CD8-positive, alpha-beta memory T cell (primary cell): ENCODE measurements around the gene FAT4. TPM values are rescaled to one million over a fixed set of nuclear protein-coding genes. Genes with fewer than 3 reads are reported as not detected.

Source experiments
- CTCF ChIA-PET: fragments of 350-600 bp; sonication (Branson Sonifier 250); formaldehyde crosslinking; loops from one replicate; lab custom pipeline; 2021; ENCODE audit warnings: antibody characterized with exemption; lab: Charles Lee
- POLR2A ChIA-PET: fragments of 350-600 bp; sonication (Branson Sonifier 250); formaldehyde crosslinking; loops from one replicate; lab custom pipeline; 2021; ENCODE audit warnings: antibody characterized with exemption; lab: Charles Lee
- DNase-seq, 5 donors: peaks; one replicate each; pipeline versions ENCODE4 v3.0.0 to v3.0.0-alpha.2; 2020 to 2022; ENCODE audit warnings: mixed read lengths in 1 of 5
- H3K27ac ChIP-seq: one replicate; pipeline ENCODE4 v1.7.0; 2013; ENCODE audit warnings: low read depth, mild to moderate bottlenecking, low read length, moderate library complexity
- H3K27me3 ChIP-seq: 2 replicates; pipeline ENCODE4 v1.7.0; 2013; ENCODE audit warnings: low read length, mild to moderate bottlenecking; ENCODE audit not compliant: insufficient read depth, poor library complexity, severe bottlenecking
- H3K36me3 ChIP-seq: 2 replicates; pipeline ENCODE4 v1.7.0; 2013; ENCODE audit warnings: mild to moderate bottlenecking, low read length, moderate library complexity; ENCODE audit not compliant: insufficient read depth
- H3K4me1 ChIP-seq: 2 replicates; pipeline ENCODE4 v1.7.0; 2013; ENCODE audit warnings: mild to moderate bottlenecking, low read length, moderate library complexity; ENCODE audit not compliant: insufficient read depth
- H3K4me3 ChIP-seq: 2 replicates; pipeline ENCODE4 v1.7.0; 2013; ENCODE audit warnings: mild to moderate bottlenecking, low read length
- H3K9me3 ChIP-seq: 2 replicates; pipeline ENCODE4 v1.7.0; 2013; ENCODE audit warnings: mild to moderate bottlenecking, low read length
- H3K27ac Mint-ChIP-seq, 8 donors: one replicate each; pipeline ENCODE4 v1.8.0; 2020 to 2021; ENCODE audit warnings: mixed read lengths in 8 of 8, mild to moderate bottlenecking in 6 of 8, inconsistent platforms in 3 of 8, moderate library complexity in 3 of 8
- H3K27me3 Mint-ChIP-seq, 2 donors: one replicate each; pipeline ENCODE4 v1.8.0; 2020 to 2021; ENCODE audit warnings: mixed read lengths in 2 of 2, mild to moderate bottlenecking in 1 of 2, moderate library complexity in 1 of 2
- H3K36me3 Mint-ChIP-seq, 3 donors: one replicate each; pipeline ENCODE4 v1.8.0; 2020 to 2021; ENCODE audit warnings: mixed read lengths in 3 of 3, inconsistent platforms in 1 of 3, mild to moderate bottlenecking in 1 of 3
- H3K4me1 Mint-ChIP-seq, 3 donors: one replicate each; pipeline ENCODE4 v1.8.0; 2020 to 2021; ENCODE audit warnings: mixed read lengths in 3 of 3, inconsistent platforms in 1 of 3, mild to moderate bottlenecking in 1 of 3
- H3K4me3 Mint-ChIP-seq, 7 donors: one replicate each; pipeline ENCODE4 v1.8.0; 2020 to 2021; ENCODE audit warnings: mixed read lengths in 7 of 7, mild to moderate bottlenecking in 6 of 7, moderate library complexity in 4 of 7, inconsistent platforms in 2 of 7
- H3K9me3 Mint-ChIP-seq, 5 donors: one replicate each; pipeline ENCODE4 v1.8.0; 2020 to 2022; ENCODE audit warnings: mixed read lengths in 5 of 5, mild to moderate bottlenecking in 3 of 5, moderate library complexity in 2 of 5, inconsistent platforms in 1 of 5
- polyA plus RNA-seq: library from polyadenylated mRNA; unstranded; fragments of 300-500 nt; fragmentation: Illumina TruSeq; gene quantifications from one replicate; pipeline ENCODE4 v1.2.3, GENCODE V29; 2021
- total RNA-seq, 2 experiments: library from RNA; stranded (reverse); gene quantifications; one replicate each; pipeline ENCODE4 v1.2.3, GENCODE V29; 2021

The FAT4 gene
- total and polyA plus RNA-seq, 3 experiments from 2014 or later = 0.02 to 0.04 TPM; not detected in 1

DNA sequence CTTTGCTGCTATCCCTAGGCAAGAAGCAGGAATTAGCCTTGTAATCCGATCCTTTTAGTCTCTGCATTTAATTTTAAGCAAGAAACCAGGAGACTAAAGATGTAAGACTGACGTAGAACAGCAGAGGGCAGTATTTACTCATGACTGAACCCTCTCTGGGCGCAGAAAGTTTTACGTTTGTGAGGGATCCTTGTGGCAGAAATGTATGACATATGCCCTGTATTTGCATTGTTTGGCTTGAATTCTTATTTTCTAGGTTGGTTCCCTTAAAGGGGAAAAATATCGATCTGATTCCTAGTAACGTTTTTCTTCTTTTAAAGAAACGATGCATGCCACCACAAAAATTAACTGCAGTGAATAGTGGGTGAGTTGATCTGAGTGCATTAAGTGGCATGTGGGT is 1.3 kb upstream of the FAT4 start:
- Mint-ChIP-seq H3K27ac (no peak overlapping the region), H3K27me3 (peaks cover 43 to 58% of the 10 kb centered on the region in 2 donors), H3K4me3 (peak overlapping the region in 4 of 7 donors; percentile 0 to 55 (median 38)), H3K4me1 (peaks cover 26 to 46% (median 36%) of the 10 kb centered on the region in 3 donors), H3K36me3 (no peaks in the 10 kb centered on the region), H3K9me3 (peaks cover 0 to 6% (median 0%) of the 10 kb centered on the region in 5 donors)
- H3K27me3 ChIP-seq = peaks cover 14% of the 10 kb centered on the region
- H3K4me3 ChIP-seq = no peak overlapping the region
- CTCF ChIA-PET = no interaction called here
- H3K36me3 ChIP-seq = no peaks in the 10 kb centered on the region
- H3K27ac ChIP-seq = no peak overlapping the region
- no peaks in the 10 kb centered on the region for H3K9me3 ChIP-seq
- H3K4me1 ChIP-seq = peaks cover 9% of the 10 kb centered on the region
- POLR2A ChIA-PET = no interaction called here
- peak in 1 of 5 donors; percentile 19 for DNase-seq

DNA sequence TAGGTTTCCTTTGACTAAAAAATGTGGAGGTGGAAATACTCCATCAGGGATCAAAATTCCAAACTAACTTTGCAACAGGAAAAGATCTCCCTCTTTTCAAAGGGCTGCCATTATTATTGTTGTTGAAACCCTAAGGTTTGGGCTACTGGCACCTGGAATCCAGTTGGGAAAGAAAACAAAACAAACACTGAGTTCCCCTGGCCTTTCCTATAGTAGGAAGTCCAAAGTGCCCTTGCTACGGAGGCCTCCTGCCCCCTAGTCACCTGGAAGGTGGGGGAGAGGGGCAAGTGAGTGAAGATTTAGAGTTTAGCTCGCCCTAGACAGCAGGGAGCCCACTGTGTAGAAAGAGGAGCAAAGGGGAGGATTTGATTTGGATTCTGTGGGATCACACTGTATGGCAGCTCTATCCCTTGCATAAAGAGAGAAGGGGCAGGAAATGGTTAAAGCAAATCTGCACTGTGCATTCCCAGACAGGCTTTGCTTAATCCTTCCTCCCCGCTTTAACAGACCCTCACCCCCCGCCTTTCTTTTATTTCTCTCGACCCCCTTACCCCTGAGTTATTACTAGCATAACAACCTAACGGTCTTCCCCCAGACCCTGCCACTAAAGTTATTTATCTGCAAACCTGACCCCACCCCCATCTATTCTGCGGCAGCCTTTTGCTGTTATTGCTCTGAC is 627 bp upstream of the FAT4 start:
- peaks cover 14% of the 10 kb centered on the region for H3K27me3 ChIP-seq
- no peak for DNase-seq
- no peak overlapping the region for H3K27ac ChIP-seq
- Mint-ChIP-seq H3K27me3 (peaks cover 49 to 62% of the 10 kb centered on the region in 2 donors), H3K36me3 (no peaks in the 10 kb centered on the region), H3K4me1 (peaks cover 26 to 46% (median 36%) of the 10 kb centered on the region in 3 donors), H3K4me3 (peak overlapping the region; percentile 72 to 92 (median 84)), H3K9me3 (peaks cover 0 to 7% (median 0%) of the 10 kb centered on the region in 5 donors), H3K27ac (peak overlapping the region in 2 of 8 donors; percentile 46 to 54)
- CTCF ChIA-PET = no interaction called here
- POLR2A ChIA-PET = no interaction called here
- no peak overlapping the region for H3K4me3 ChIP-seq
- peaks cover 9% of the 10 kb centered on the region for H3K4me1 ChIP-seq
- no peaks in the 10 kb centered on the region for H3K36me3 ChIP-seq
- no peaks in the 10 kb centered on the region for H3K9me3 ChIP-seq

DNA sequence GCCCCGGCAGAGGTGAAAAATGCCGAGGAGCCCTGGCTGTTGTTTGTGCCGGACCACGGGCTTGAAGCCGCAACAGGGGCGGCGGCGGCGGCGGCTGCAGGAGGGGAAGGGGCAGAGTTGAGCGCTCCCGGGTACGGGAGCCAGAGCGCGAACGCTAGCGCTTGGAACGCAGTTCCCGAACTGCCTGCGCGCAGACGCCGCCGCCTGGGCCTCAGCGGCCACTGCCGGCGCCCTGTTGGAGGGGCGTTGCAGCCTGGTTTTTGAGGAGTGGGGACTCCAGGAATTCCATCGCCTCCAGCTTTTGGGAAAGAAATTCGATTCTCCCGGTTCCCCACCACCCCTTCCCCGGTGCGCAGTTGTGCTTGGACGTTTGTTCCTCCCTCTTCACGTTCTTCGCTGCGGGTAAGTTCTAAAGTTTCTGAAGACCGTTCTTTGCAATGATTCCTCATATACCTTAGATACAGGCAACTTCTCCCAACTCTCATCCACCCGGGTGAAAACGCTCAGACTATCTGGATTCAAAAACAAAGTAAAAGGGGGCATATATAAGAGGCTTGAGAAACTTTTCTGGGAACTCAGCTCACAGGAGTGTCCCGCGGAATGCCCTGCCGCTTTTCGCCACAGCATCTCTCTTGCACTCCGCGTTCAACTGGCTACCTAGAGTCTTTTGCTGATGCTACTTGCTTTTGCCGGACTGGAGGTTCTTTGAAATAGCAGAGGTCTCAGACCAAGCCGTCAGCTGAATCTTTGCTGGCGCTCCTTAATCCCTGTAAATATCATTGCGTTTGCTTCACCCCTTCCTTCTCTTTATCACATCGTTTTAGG is 1.0 kb downstream of the FAT4 start:
- H3K36me3 ChIP-seq = no peaks in the 10 kb centered on the region
- ChIA-PET CTCF (no interaction called here), POLR2A (no interaction called here)
- H3K27ac ChIP-seq = no peak overlapping the region
- H3K4me3 ChIP-seq = no peak overlapping the region
- H3K36me3 Mint-ChIP-seq = no peaks in the 10 kb centered on the region
- H3K9me3 Mint-ChIP-seq = peaks cover 0 to 7% (median 2%) of the 10 kb centered on the region in 5 donors
- peak overlapping the region; percentile 74 to 92 (median 84) for H3K4me3 Mint-ChIP-seq
- peak overlapping the region in 2 of 8 donors; percentile 47 to 51 for H3K27ac Mint-ChIP-seq
- peaks cover 9% of the 10 kb centered on the region for H3K4me1 ChIP-seq
- peaks cover 49 to 67% of the 10 kb centered on the region in 2 donors for H3K27me3 Mint-ChIP-seq
- peaks cover 26 to 46% (median 36%) of the 10 kb centered on the region in 3 donors for H3K4me1 Mint-ChIP-seq
- no peaks in the 10 kb centered on the region for H3K9me3 ChIP-seq
- DNase-seq = no peak
- H3K27me3 ChIP-seq = peaks cover 14% of the 10 kb centered on the region

DNA sequence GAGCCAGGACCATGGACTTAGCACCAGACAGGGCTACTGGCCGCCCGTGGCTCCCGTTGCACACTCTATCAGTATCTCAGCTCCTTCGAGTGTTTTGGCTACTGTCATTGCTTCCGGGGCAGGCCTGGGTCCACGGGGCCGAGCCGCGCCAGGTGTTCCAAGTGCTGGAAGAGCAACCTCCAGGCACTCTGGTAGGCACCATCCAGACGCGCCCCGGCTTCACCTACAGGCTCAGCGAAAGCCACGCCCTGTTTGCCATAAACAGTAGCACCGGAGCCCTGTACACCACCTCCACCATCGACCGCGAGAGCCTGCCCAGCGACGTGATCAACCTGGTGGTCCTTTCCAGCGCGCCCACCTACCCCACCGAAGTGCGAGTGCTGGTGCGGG is 1.6 kb downstream of the FAT4 start:
- peaks cover 0 to 7% (median 2%) of the 10 kb centered on the region in 5 donors for H3K9me3 Mint-ChIP-seq
- Histone ChIP-seq H3K9me3 (no peaks in the 10 kb centered on the region), H3K27ac (no peak overlapping the region), H3K4me3 (no peak overlapping the region), H3K36me3 (no peaks in the 10 kb centered on the region), H3K4me1 (peaks cover 9% of the 10 kb centered on the region), H3K27me3 (peaks cover 14% of the 10 kb centered on the region)
- no peak for DNase-seq
- H3K27ac Mint-ChIP-seq = peak overlapping the region in 2 of 8 donors; percentile 47 to 51
- ChIA-PET POLR2A (no interaction called here), CTCF (no interaction called here)
- H3K4me1 Mint-ChIP-seq = peaks cover 26 to 46% (median 36%) of the 10 kb centered on the region in 3 donors
- H3K36me3 Mint-ChIP-seq = no peaks in the 10 kb centered on the region
- H3K27me3 Mint-ChIP-seq = peaks cover 49 to 66% of the 10 kb centered on the region in 2 donors
- peak overlapping the region; percentile 74 to 89 (median 84) for H3K4me3 Mint-ChIP-seq

DNA sequence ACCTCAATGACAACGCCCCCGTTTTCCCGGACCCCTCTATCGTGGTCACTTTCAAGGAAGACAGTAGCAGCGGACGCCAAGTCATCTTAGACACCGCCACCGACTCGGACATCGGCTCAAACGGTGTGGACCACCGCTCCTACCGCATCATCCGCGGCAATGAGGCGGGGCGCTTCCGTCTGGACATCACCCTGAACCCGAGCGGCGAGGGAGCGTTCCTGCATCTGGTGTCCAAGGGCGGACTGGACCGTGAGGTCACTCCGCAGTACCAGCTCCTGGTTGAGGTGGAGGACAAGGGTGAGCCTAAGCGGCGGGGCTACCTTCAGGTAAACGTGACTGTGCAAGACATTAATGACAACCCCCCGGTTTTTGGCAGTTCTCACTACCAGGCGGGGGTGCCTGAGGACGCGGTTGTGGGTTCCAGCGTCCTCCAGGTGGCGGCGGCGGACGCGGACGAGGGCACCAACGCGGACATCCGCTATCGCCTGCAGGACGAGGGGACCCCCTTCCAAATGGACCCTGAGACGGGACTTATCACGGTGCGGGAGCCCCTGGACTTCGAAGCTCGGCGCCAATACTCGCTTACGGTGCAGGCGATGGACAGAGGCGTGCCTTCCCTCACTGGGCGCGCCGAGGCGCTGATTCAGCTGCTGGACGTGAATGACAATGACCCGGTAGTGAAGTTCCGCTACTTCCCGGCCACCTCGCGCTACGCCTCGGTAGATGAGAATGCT is 2.2 kb downstream of the FAT4 start:
- Mint-ChIP-seq H3K4me3 (peak overlapping the region; percentile 36 to 87 (median 82)), H3K4me1 (peaks cover 26 to 46% (median 36%) of the 10 kb centered on the region in 3 donors), H3K27ac (no peak overlapping the region), H3K9me3 (peaks cover 0 to 7% (median 2%) of the 10 kb centered on the region in 5 donors), H3K27me3 (peaks cover 48 to 65% of the 10 kb centered on the region in 2 donors), H3K36me3 (no peaks in the 10 kb centered on the region)
- Histone ChIP-seq H3K36me3 (no peaks in the 10 kb centered on the region), H3K27me3 (peaks cover 14% of the 10 kb centered on the region), H3K9me3 (no peaks in the 10 kb centered on the region), H3K27ac (no peak overlapping the region), H3K4me3 (no peak overlapping the region), H3K4me1 (peaks cover 9% of the 10 kb centered on the region)
- CTCF ChIA-PET = no interaction called here
- DNase-seq = no peak
- POLR2A ChIA-PET = no interaction called here

DNA sequence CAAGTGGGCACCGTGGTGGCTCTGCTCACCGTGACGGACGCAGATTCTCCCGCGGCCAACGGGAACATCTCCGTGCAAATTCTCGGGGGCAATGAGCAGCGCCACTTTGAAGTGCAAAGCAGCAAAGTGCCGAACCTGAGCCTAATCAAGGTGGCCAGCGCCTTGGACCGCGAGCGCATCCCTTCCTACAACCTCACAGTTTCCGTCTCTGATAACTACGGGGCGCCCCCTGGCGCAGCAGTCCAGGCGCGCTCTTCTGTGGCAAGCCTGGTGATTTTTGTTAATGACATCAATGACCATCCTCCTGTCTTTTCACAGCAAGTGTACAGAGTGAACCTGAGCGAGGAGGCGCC is 2.7 kb downstream of the FAT4 start:
- H3K4me1 Mint-ChIP-seq = peaks cover 26 to 46% (median 36%) of the 10 kb centered on the region in 3 donors
- Histone ChIP-seq H3K36me3 (no peaks in the 10 kb centered on the region), H3K9me3 (no peaks in the 10 kb centered on the region), H3K4me3 (no peak overlapping the region), H3K27ac (no peak overlapping the region), H3K27me3 (peaks cover 14% of the 10 kb centered on the region), H3K4me1 (peaks cover 9% of the 10 kb centered on the region)
- ChIA-PET POLR2A (no interaction called here), CTCF (no interaction called here)
- DNase-seq = no peak
- peak overlapping the region in 6 of 7 donors; percentile 8 to 74 (median 42) for H3K4me3 Mint-ChIP-seq
- no peaks in the 10 kb centered on the region for H3K36me3 Mint-ChIP-seq
- no peak overlapping the region for H3K27ac Mint-ChIP-seq
- H3K9me3 Mint-ChIP-seq = peaks cover 0 to 7% (median 2%) of the 10 kb centered on the region in 5 donors
- H3K27me3 Mint-ChIP-seq = peaks cover 49 to 61% of the 10 kb centered on the region in 2 donors

DNA sequence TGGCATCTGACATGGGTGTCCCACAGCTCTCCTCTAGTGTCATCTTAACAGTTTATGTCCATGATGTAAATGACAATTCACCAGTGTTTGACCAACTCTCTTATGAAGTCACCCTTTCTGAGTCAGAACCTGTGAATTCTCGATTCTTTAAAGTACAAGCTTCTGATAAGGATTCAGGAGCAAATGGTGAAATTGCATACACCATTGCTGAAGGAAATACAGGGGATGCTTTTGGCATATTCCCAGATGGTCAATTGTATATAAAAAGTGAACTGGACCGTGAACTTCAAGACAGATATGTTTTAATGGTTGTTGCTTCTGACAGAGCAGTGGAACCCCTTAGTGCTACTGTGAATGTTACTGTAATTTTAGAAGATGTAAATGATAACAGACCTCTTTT is 4.6 kb downstream of the FAT4 start:
- H3K36me3 ChIP-seq = no peaks in the 10 kb centered on the region
- POLR2A ChIA-PET = no interaction called here
- Mint-ChIP-seq H3K9me3 (peaks cover 0 to 7% (median 2%) of the 10 kb centered on the region in 5 donors), H3K4me3 (no peak overlapping the region), H3K4me1 (peaks cover 21 to 39% (median 32%) of the 10 kb centered on the region in 3 donors), H3K27ac (no peak overlapping the region), H3K27me3 (peaks cover 40 to 51% of the 10 kb centered on the region in 2 donors), H3K36me3 (no peaks in the 10 kb centered on the region)
- H3K9me3 ChIP-seq = no peaks in the 10 kb centered on the region
- H3K27me3 ChIP-seq = peaks cover 13% of the 10 kb centered on the region
- no peak overlapping the region for H3K4me3 ChIP-seq
- peaks cover 9% of the 10 kb centered on the region for H3K4me1 ChIP-seq
- H3K27ac ChIP-seq = no peak overlapping the region
- CTCF ChIA-PET = no interaction called here
- no peak for DNase-seq
